Sigmoid colon (tissue), 7 donors: ENCODE results near the gene CATSPERE. TPM values are rescaled to one million over a fixed set of nuclear protein-coding genes. Genes with fewer than 3 reads are reported as not detected.

Source experiments
- DNase-seq: peaks from one replicate; pipeline ENCODE4 v3.0.0-alpha.2; 2019
- H3K27ac ChIP-seq, 4 donors: fragments of 200-600 bp; sonication (generic); one replicate each; pipeline ENCODE4 v1.5.1; 2016 to 2019; ENCODE audit warnings: mild to moderate bottlenecking in 1 of 4
- H3K27me3 ChIP-seq, 3 donors: fragments of 200-600 bp; sonication (generic); one replicate each; pipeline ENCODE4 v1.5.1; 2019; ENCODE audit warnings: mild to moderate bottlenecking in 1 of 3
- H3K36me3 ChIP-seq, 4 donors: fragments of 200-600 bp; sonication (generic); one replicate each; pipeline ENCODE4 v1.5.1; 2016 to 2019
- H3K4me1 ChIP-seq, 4 donors: fragments of 200-600 bp; sonication (generic); one replicate each; pipeline ENCODE4 v1.5.1; 2017 to 2019
- H3K4me3 ChIP-seq, 4 donors: fragments of 200-600 bp; sonication (generic); one replicate each; pipeline ENCODE4 v1.5.1; 2017 to 2019; ENCODE audit warnings: mild to moderate bottlenecking in 2 of 4, moderate library complexity in 1 of 4
- H3K9me3 ChIP-seq, 4 donors: fragments of 200-600 bp in 3 of 4; sonication (generic) in 3 of 4; one replicate each; pipeline versions ENCODE4 v1.5.1 to v1.6.1; 2013 to 2019
- EP300 ChIP-seq, 4 donors: sonication (generic); formaldehyde crosslinking; IDR thresholded peaks; one replicate each; pipeline ENCODE4 v1.6.1; 2017; ENCODE audit warnings: antibody characterized with exemption in 4 of 4
- POLR2A ChIP-seq, 2 donors: fragments of 450-650 bp; IDR thresholded peaks; one replicate each; pipeline ENCODE4 v1.6.1; 2016; ENCODE audit warnings: antibody characterized with exemption in 2 of 2, mild to moderate bottlenecking in 2 of 2, moderate library complexity in 2 of 2
- POLR2AphosphoS5 ChIP-seq, 4 donors: sonication (generic); formaldehyde crosslinking; IDR thresholded peaks; one replicate each; pipeline ENCODE4 v1.6.1; 2017; ENCODE audit warnings: antibody characterized with exemption in 4 of 4
- WGBS, 2 donors: extraction: QIAGEN DNeasy Blood & Tissue Kit; methylation state at CpG; one replicate each; pipeline ENCODE4 v1.1.7; 2013; 5-methylcytosine and 5-hydroxymethylcytosine counted together
- intact Hi-C: fragments of 100-400 bp; cut with DNase I; formaldehyde crosslinking; loops from one replicate; pipeline ENCODE4 v1.15.1; 2023
- polyA plus RNA-seq, 3 donors: library from polyadenylated mRNA; stranded (reverse); fragments of 200-250 nt; gene quantifications; one replicate each; pipeline ENCODE4 v1.2.3, GENCODE V29; 2013
- total RNA-seq, 4 donors: library from RNA; depleted of rRNA; stranded (reverse); fragments of >200 nt; gene quantifications; one replicate each; pipeline ENCODE4 v1.1.0, GENCODE V29; 2016
- TF ChIP-seq, protein P1 (sequence below), 4 experiments: fragments of 450-650 bp in 3 of 4; fragments of 200-600 bp in 1 of 4; IDR thresholded peaks; one replicate each; pipeline ENCODE4 v1.5.1; 2016 to 2019; ENCODE audit warnings: antibody characterized with exemption in 4 of 4, mild to moderate bottlenecking in 3 of 4, moderate library complexity in 2 of 4
- donor health status: healthy with polysubstance abuse.
- donor health status: Bipolar disorder and iron deficiency.
- donor health status: healthy.

CATSPERE gene
- total and polyA plus RNA-seq, 7 donors, result 0.31 to 2.0 (median 1.4) TPM; not detected in 2

DNA sequence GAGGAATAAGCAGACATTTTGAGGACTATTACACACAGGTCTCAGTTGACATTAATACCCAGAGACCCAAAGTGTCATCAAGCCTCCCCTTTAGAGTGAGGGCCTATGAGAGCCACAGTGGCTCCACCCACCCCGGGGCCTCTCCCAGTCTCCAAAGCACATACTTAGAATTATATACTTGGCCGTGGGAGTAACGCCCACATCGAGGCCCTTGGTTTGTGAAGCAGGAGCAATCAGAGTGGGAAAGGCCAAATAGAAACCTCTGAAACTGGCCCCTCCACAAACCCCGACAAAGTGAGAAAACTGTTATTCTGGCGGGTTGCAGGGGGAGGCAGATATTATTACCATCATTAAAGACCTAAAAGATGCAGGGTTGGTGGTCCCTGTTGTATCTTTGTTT, 184.8 kb downstream of the CATSPERE start:
- DNase-seq, result no peak
- Histone ChIP-seq H3K36me3 (no peaks in the 10 kb centered on the region), H3K27me3 (no peaks in the 10 kb centered on the region), H3K27ac (no peak overlapping the region), H3K9me3 (no peaks in the 10 kb centered on the region), H3K4me1 (no peaks in the 10 kb centered on the region), H3K4me3 (no peak overlapping the region)
- 76 to 77% methylated on average over 6 of the region's 6 CpGs for WGBS, 2 donors
- intact Hi-C loops, result no loop called here
- TF ChIP-seq EP300 (IDR thresholded peaks at IDR 0.05) (no peak), POLR2A (IDR thresholded peaks at IDR 0.05) (no peak), POLR2AphosphoS5 (IDR thresholded peaks at IDR 0.05) (no peak)
- TF ChIP-seq, protein P1, sequence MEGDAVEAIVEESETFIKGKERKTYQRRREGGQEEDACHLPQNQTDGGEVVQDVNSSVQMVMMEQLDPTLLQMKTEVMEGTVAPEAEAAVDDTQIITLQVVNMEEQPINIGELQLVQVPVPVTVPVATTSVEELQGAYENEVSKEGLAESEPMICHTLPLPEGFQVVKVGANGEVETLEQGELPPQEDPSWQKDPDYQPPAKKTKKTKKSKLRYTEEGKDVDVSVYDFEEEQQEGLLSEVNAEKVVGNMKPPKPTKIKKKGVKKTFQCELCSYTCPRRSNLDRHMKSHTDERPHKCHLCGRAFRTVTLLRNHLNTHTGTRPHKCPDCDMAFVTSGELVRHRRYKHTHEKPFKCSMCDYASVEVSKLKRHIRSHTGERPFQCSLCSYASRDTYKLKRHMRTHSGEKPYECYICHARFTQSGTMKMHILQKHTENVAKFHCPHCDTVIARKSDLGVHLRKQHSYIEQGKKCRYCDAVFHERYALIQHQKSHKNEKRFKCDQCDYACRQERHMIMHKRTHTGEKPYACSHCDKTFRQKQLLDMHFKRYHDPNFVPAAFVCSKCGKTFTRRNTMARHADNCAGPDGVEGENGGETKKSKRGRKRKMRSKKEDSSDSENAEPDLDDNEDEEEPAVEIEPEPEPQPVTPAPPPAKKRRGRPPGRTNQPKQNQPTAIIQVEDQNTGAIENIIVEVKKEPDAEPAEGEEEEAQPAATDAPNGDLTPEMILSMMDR (IDR thresholded peaks at IDR 0.05), result no peak

DNA sequence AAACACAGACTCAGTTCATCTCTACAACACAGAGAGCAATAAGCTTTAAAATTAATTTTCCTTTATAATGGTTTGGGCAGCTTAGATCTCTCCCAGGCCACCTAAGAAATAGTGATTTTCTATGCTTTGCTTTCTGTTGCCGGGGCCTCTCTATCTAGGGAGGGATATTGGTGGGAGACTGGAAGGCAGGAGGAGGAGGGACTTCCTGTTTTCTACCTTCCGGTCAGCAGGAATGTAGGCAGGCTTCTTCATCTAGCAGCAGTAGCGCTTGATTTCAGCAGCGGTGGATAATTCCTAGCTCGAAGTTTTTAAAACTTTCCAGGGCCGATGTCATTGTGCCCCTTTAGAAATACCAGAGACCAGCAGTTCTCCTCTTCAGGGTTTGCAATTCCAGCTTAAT, 186.7 kb downstream of the CATSPERE start:
- no peaks in the 10 kb centered on the region for H3K27me3 ChIP-seq
- DNase-seq, result no peak

DNA sequence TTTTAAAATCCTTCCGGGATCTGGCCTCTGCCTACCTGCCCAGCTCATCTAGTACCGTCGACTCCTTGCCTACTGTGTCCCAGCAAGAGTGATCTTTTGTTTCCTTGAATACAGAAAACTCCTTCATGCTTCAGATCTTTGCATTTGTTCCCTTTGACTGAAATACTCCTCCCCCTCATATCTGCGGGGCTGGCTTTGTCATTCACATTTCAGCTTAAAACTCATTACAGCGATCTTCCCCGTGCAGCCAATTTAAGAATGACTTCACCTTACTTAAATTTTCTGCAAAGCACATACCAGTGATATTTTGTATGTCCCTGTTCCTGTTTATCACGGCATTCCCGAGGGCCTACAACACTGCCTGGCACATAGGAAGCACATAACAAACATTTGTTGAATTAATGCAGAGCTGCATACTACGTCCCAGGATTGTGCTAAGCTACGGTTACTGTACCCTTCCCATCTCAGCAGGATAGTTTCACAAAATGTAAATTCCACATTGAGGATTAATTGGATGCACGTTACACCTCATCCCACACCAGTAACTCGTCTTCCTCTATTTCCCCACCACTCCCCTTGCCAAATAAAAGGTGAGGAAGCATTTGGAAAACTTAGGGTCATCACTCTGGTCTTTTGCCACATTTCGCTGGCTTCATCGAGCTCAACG, 191.0 kb downstream of the CATSPERE start:
- Histone ChIP-seq H3K9me3 (no peaks in the 10 kb centered on the region), H3K27me3 (no peaks in the 10 kb centered on the region), H3K27ac (peak overlapping the region; percentile 76 to 98 (median 90)), H3K36me3 (no peaks in the 10 kb centered on the region), H3K4me1 (peaks cover 0 to 32% (median 26%) of the 10 kb centered on the region in 4 donors), H3K4me3 (peak overlapping the region; percentile 31 to 92 (median 84))
- intact Hi-C loops, result loop anchor here (1.0 to 10.0 kb wide), 6 partner anchors 80 to 607 kb away; partner anchors contain the start of genes ADSS2 and HNRNPU
- TF ChIP-seq POLR2A (IDR thresholded peaks at IDR 0.05), result no peak
- no peak for TF ChIP-seq EP300 (IDR thresholded peaks at IDR 0.05)
- TF ChIP-seq POLR2AphosphoS5 (IDR thresholded peaks at IDR 0.05), result peak in 2 of 4 donors; percentile 21 to 43
- 42 to 46% methylated on average over 15 of the region's 15 CpGs for whole genome bisulfite sequencing, 2 donors
- no peak for DNase-seq

More for the DNA sequence above, 186.7 kb downstream of the CATSPERE start:
- no peaks in the 10 kb centered on the region for H3K36me3 ChIP-seq
- no peaks in the 10 kb centered on the region for H3K9me3 ChIP-seq
- WGBS, 2 donors, result 90% methylated on average over 6 of the region's 6 CpGs
- TF ChIP-seq POLR2A (IDR thresholded peaks at IDR 0.05) (no peak), POLR2AphosphoS5 (IDR thresholded peaks at IDR 0.05) (no peak), EP300 (IDR thresholded peaks at IDR 0.05) (no peak)
- TF ChIP-seq, protein P1 (IDR thresholded peaks at IDR 0.05), result no peak
- H3K4me1 ChIP-seq, result peaks cover 0 to 6% (median 3%) of the 10 kb centered on the region in 4 donors
- no peak overlapping the region for H3K4me3 ChIP-seq
- intact Hi-C loops, result no loop called here
- H3K27ac ChIP-seq, result no peak overlapping the region

DNA sequence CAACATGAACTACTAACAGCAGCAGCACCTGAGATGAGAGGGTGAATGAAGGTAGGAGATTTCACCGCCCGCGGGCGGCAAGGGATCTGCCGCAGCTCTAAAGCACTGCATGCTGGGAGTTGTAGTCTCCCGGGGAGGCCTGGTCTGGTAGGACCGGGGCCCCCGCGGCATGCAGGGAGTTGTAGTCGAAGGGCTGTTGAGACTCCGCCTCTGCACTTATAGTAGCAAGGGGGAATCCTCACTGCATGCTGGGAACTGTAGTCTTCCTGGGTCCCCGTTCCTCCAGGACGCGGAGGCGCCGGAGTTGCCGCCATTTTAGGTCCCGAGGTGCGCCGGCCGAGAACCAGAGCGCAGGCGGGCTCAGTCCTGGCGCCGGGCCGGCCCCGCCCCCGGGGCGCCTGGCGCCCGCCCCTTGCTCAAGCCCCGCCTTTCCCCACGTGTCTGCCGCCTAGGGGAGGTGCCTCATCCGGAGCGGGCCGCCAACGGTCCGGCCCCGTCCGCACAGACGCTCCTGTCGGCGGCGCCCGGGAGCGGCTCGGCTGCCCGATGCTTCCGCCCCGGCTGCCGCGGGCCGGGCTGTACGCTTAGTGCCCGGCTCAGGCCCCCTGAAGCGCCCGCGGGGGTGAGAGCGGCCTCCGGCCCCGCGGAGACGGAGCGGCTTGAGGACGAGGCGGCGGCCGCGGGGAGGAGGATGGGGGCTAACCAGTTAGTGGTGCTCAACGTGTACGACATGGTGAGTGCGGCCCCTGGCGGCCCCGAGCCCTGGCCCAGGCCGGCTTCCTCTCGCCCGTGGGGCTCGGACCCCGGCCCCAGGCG, 191.8 kb downstream of the CATSPERE start, which contains the start of gene DESI2:
Gene DESI2 (plus strand): TSS at position 504 of the 816 bp plus-strand sequence. CDS start 188 bp downstream, at position 692.
- WGBS, 2 donors, result 0 to 1% methylated on average over 81 of the region's 81 CpGs
- no peaks in the 10 kb centered on the region for H3K27me3 ChIP-seq
- no peaks in the 10 kb centered on the region for H3K36me3 ChIP-seq
- peaks cover 0 to 32% (median 29%) of the 10 kb centered on the region in 4 donors for H3K4me1 ChIP-seq
- TF ChIP-seq POLR2AphosphoS5 (IDR thresholded peaks at IDR 0.05) (peak; percentile 80 to 92 (median 90)), EP300 (IDR thresholded peaks at IDR 0.05) (no peak), POLR2A (IDR thresholded peaks at IDR 0.05) (peak; percentile 27 to 66)
- TF ChIP-seq, protein P1 (IDR thresholded peaks at IDR 0.05), result peak in 3 of 4 experiments; percentile 14 to 62 (median 42)
- peak; percentile 100 for DNase-seq
- intact Hi-C loops, result loop anchor here (1.0 to 10.0 kb wide), 6 partner anchors 79 to 608 kb away; partner anchors contain the start of genes ADSS2 and HNRNPU
- H3K27ac ChIP-seq, result peak within 1 kb of the TSS; percentile 83 to 98 (median 97)
- peak within 1 kb of the TSS; percentile 78 to 92 (median 86) for H3K4me3 ChIP-seq
- H3K9me3 ChIP-seq, result no peaks in the 10 kb centered on the region
